Neuronal stem cell (in vitro differentiated cells): ENCODE results near the gene PIAS2.

Experiments
- DNase-seq: peaks from one replicate; pipeline ENCODE4 v3.0.0-alpha.2; 2013; ENCODE audit warnings: low spot score
- H2AFZ ChIP-seq: one replicate; pipeline ENCODE4 v1.6.1; 2013; ENCODE audit warnings: mild to moderate bottlenecking, low read length, inconsistent platforms
- H2AK5ac ChIP-seq: 2 replicates; pipeline ENCODE4 v1.6.1; 2013; ENCODE audit warnings: low read depth, mild to moderate bottlenecking, inconsistent platforms, low read length, moderate library complexity, mixed read lengths
- H2BK120ac ChIP-seq: 2 replicates; pipeline ENCODE4 v1.6.1; 2013; ENCODE audit warnings: low read depth, mild to moderate bottlenecking, inconsistent platforms, low read length, moderate library complexity, mixed read lengths
- H2BK12ac ChIP-seq: one replicate; pipeline ENCODE4 v1.6.1; 2013; ENCODE audit warnings: low read length, inconsistent platforms
- H2BK15ac ChIP-seq: 2 replicates; pipeline ENCODE4 v1.6.1; 2013; ENCODE audit warnings: mild to moderate bottlenecking, low read length, inconsistent platforms, mixed read lengths
- H2BK5ac ChIP-seq: one replicate; pipeline ENCODE4 v1.6.1; 2013; ENCODE audit warnings: inconsistent platforms, mild to moderate bottlenecking, low read length, moderate library complexity
- H3K14ac ChIP-seq: one replicate; pipeline ENCODE4 v1.6.1; 2013; ENCODE audit warnings: low read length, inconsistent platforms
- H3K18ac ChIP-seq: 2 replicates; pipeline ENCODE4 v1.6.1; 2013; ENCODE audit warnings: low read length, inconsistent platforms
- H3K23ac ChIP-seq: 2 replicates; pipeline ENCODE4 v1.6.1; 2013; ENCODE audit warnings: low read depth, mild to moderate bottlenecking, mixed read lengths, low read length, inconsistent platforms; ENCODE audit not compliant: poor library complexity
- H3K27ac ChIP-seq: replicated peaks from 3 replicates; pipeline ENCODE4 v1.5.1; 2013; ENCODE audit warnings: low read length, inconsistent platforms
- H3K27me3 ChIP-seq, 3 experiments: 2 replicates each; pipeline ENCODE4 v1.6.1; 2013; ENCODE audit warnings: low read length in 3 of 3, mild to moderate bottlenecking in 2 of 3, inconsistent platforms in 1 of 3, low read depth in 1 of 3, mixed read lengths in 1 of 3, moderate library complexity in 1 of 3; ENCODE audit not compliant: control insufficient read depth in 3 of 3, insufficient read depth in 3 of 3
- H3K36me3 ChIP-seq, 2 donors: replicated peaks in 1 of 2; 2 replicates each; pipeline ENCODE4 v1.6.1; 2013; ENCODE audit warnings: low read length in 2 of 2; ENCODE audit not compliant: control insufficient read depth in 2 of 2, insufficient read depth in 2 of 2
- H3K4ac ChIP-seq: 2 replicates; pipeline ENCODE4 v1.6.1; 2013; ENCODE audit warnings: inconsistent platforms, mild to moderate bottlenecking, low read length, moderate library complexity
- H3K4me1 ChIP-seq, 2 donors: 1 replicate in 1 of 2; 2 replicates in 1 of 2; pipeline ENCODE4 v1.6.1; 2013; ENCODE audit warnings: low read length in 2 of 2, low read depth in 1 of 2; ENCODE audit not compliant: control insufficient read depth in 2 of 2, insufficient read depth in 1 of 2
- H3K4me2 ChIP-seq: one replicate; pipeline ENCODE4 v1.6.1; 2013; ENCODE audit warnings: mild to moderate bottlenecking, low read length, inconsistent platforms; ENCODE audit not compliant: insufficient read depth, poor library complexity, severe bottlenecking
- H3K4me3 ChIP-seq, 2 donors: 2 replicates each; pipeline ENCODE4 v1.5.1; 2013; ENCODE audit warnings: low read length in 2 of 2, mild to moderate bottlenecking in 2 of 2, inconsistent platforms in 1 of 2, moderate library complexity in 1 of 2
- H3K79me1 ChIP-seq: one replicate; pipeline ENCODE4 v1.6.1; 2013; ENCODE audit warnings: low read depth, mild to moderate bottlenecking, inconsistent platforms, low read length, moderate library complexity
- H3K9ac ChIP-seq: one replicate; pipeline ENCODE4 v1.6.1; 2013; ENCODE audit warnings: mild to moderate bottlenecking, low read depth, low read length, inconsistent platforms; ENCODE audit not compliant: poor library complexity
- H3K9me3 ChIP-seq, 2 donors: replicated peaks in 1 of 2; 2 replicates each; pipeline versions ENCODE3 to v1.6.1; 2013; ENCODE audit warnings: low read length in 2 of 2, mild to moderate bottlenecking in 2 of 2, inconsistent platforms in 1 of 2, low read depth in 1 of 2, mixed read lengths in 1 of 2, moderate library complexity in 1 of 2; ENCODE audit not compliant: control insufficient read depth in 2 of 2, insufficient read depth in 1 of 2
- H4K8ac ChIP-seq: one replicate; pipeline ENCODE4 v1.6.1; 2013; ENCODE audit warnings: low read depth, mild to moderate bottlenecking, inconsistent platforms, low read length, moderate library complexity
- H4K91ac ChIP-seq: one replicate; pipeline ENCODE4 v1.6.1; 2013; ENCODE audit warnings: low read length, low read depth, mild to moderate bottlenecking, inconsistent platforms; ENCODE audit not compliant: poor library complexity
- WGBS, 2 donors: extraction: QIAGEN DNeasy Blood & Tissue Kit; methylation state at CpG; one replicate each; pipeline ENCODE4 v1.1.7; 2013; ENCODE audit warnings: missing lambda C conversion rate in 2 of 2, mixed read lengths in 1 of 2; ENCODE audit not compliant: insufficient read length in 2 of 2, insufficient replicate concordance in 1 of 2; ENCODE audit errors: extremely low coverage in 2 of 2; 5-methylcytosine and 5-hydroxymethylcytosine counted together

PIAS2 gene

DNA sequence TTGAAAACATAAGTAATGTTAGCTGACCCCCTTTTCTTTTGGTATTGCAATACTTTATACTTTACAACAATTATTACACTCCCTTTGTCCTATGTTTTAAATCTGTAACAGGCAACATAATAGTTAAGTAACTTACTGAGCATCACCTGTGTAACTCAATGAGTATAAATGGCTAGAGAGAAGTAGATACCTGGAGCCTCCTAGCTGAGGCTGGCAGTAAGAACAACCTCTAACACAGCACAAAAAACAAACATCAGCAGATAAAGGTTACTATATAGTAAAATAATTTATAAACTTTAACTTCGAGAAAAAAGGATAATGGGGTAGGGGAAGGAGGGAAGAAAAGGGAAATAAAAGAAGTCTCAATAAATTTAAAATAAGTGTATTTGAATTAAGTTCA, 87.4 kb downstream of the PIAS2 start:
- H4K8ac ChIP-seq: no peak overlapping the region
- no peaks in the 10 kb centered on the region for H3K79me1 ChIP-seq
- WGBS, 2 donors: no CpG with 5 or more reads among the region's 1 CpG
- DNase-seq: no peak
- H2AFZ ChIP-seq: no peak overlapping the region
- H3K18ac ChIP-seq: no peak overlapping the region
- peaks cover 0 to 2% of the 10 kb centered on the region in 2 donors for H3K4me1 ChIP-seq
- no peak overlapping the region for H3K9ac ChIP-seq
- no peaks in the 10 kb centered on the region for H3K27me3 ChIP-seq
- H2BK12ac ChIP-seq: no peak overlapping the region
- no peak overlapping the region for H4K91ac ChIP-seq
- H3K4me2 ChIP-seq: no peak overlapping the region
- no peaks in the 10 kb centered on the region for H3K9me3 ChIP-seq
- no peak overlapping the region for H3K23ac ChIP-seq
- H3K4me3 ChIP-seq: no peak overlapping the region
- no peak overlapping the region for H2AK5ac ChIP-seq
- H3K36me3 ChIP-seq: peaks cover 5 to 36% of the 10 kb centered on the region in 2 donors
- H2BK120ac ChIP-seq: no peak overlapping the region
- H3K4ac ChIP-seq: no peak overlapping the region
- H2BK15ac ChIP-seq: no peak overlapping the region
- H2BK5ac ChIP-seq: no peak overlapping the region
- H3K14ac ChIP-seq: no peak overlapping the region
- H3K27ac ChIP-seq: no peak overlapping the region

DNA sequence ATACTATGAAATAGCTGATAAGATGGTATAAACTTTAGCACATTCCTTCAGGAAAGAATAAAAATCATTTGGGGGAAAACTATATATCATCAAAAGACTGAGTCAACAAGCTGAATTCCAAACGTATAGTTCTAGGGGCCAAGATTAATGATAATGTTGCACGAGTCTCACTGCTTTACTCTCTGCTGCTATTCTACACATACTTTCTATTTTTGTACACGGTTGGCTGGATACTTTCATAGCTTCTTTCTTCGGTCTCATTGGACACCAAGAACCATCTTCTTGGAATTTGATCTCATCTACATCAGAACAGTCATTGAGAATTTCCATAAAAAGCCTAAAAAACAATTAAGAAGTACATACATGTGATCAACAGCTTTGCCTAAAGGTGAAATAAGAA, 87.8 kb downstream of the PIAS2 start:
- no peak overlapping the region for H2AFZ ChIP-seq
- H2BK5ac ChIP-seq: no peak overlapping the region
- H4K8ac ChIP-seq: no peak overlapping the region
- H3K4me3 ChIP-seq: no peak overlapping the region
- H3K27me3 ChIP-seq: no peaks in the 10 kb centered on the region
- no peak overlapping the region for H3K4ac ChIP-seq
- no peak overlapping the region for H3K9ac ChIP-seq
- no peak overlapping the region for H3K4me2 ChIP-seq
- no peaks in the 10 kb centered on the region for H3K9me3 ChIP-seq
- H3K18ac ChIP-seq: no peak overlapping the region
- peaks cover 5 to 33% of the 10 kb centered on the region in 2 donors for H3K36me3 ChIP-seq
- H2AK5ac ChIP-seq: no peak overlapping the region
- peaks cover 0 to 2% of the 10 kb centered on the region in 2 donors for H3K4me1 ChIP-seq
- H2BK120ac ChIP-seq: no peak overlapping the region
- H3K14ac ChIP-seq: no peak overlapping the region
- no peak overlapping the region for H2BK15ac ChIP-seq
- WGBS, 2 donors: no CpG with 5 or more reads among the region's 4 CpGs
- H3K79me1 ChIP-seq: no peaks in the 10 kb centered on the region
- no peak overlapping the region for H2BK12ac ChIP-seq
- H3K27ac ChIP-seq: no peak overlapping the region
- no peak for DNase-seq
- no peak overlapping the region for H4K91ac ChIP-seq
- H3K23ac ChIP-seq: no peak overlapping the region

- Histone ChIP-seq H3K9me3 (no peaks in the 10 kb centered on the region), H4K91ac (no peak overlapping the region), H3K27me3 (no peaks in the 10 kb centered on the region), H3K4ac (no peak overlapping the region), H3K79me1 (no peaks in the 10 kb centered on the region), H3K4me1 (no peaks in the 10 kb centered on the region), H4K8ac (no peak overlapping the region), H2AFZ (no peak overlapping the region), H3K4me2 (no peak overlapping the region), H2BK15ac (no peak overlapping the region), H3K18ac (no peak overlapping the region), H2BK120ac (no peak overlapping the region), H3K36me3 (peaks cover 2 to 26% of the 10 kb centered on the region in 2 donors), H2BK5ac (no peak overlapping the region), H3K4me3 (no peak overlapping the region), H3K14ac (no peak overlapping the region), H3K27ac (no peak overlapping the region), H2BK12ac (no peak overlapping the region), H3K9ac (no peak overlapping the region), H3K23ac (no peak overlapping the region), H2AK5ac (no peak overlapping the region)
- no peak for DNase-seq
- WGBS, 2 donors: no CpG with 5 or more reads among the region's 3 CpGs
These were observed 95.2 kb downstream of the PIAS2 start for GRCh38 chr18:46821856-46822711.

DNA sequence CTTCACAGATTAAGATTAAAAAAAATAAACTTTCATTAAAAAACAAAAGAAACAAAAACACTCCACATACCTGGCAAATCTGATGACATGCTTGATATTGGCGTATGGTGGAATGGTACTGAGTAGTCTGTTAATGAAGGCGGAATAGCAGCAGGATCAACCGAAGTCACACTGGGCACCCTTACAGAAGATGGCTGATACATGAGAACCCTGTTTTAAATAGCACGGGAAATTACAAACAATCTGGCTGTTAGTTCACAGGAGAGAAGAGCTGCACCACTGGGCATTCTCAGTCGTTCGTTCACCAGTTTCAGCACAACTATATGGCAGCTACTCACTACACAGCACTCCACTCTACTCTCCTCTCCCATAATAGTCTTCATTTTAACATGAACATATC, 96.4 kb downstream of the PIAS2 start:
- Histone ChIP-seq H4K8ac (no peak overlapping the region), H3K18ac (no peak overlapping the region), H3K27me3 (no peaks in the 10 kb centered on the region), H3K9ac (no peak overlapping the region), H3K36me3 (peaks cover 0 to 15% of the 10 kb centered on the region in 2 donors), H4K91ac (no peak overlapping the region), H3K14ac (no peak overlapping the region), H2BK15ac (no peak overlapping the region), H2BK5ac (no peak overlapping the region), H3K27ac (no peak overlapping the region), H3K9me3 (no peaks in the 10 kb centered on the region), H2AFZ (no peak overlapping the region), H3K4me3 (no peak overlapping the region), H3K4me1 (no peaks in the 10 kb centered on the region), H2BK120ac (no peak overlapping the region), H3K4ac (no peak overlapping the region), H3K23ac (no peak overlapping the region), H3K4me2 (no peak overlapping the region), H3K79me1 (no peaks in the 10 kb centered on the region), H2AK5ac (no peak overlapping the region), H2BK12ac (no peak overlapping the region)
- no CpG with 5 or more reads among the region's 6 CpGs for WGBS, 2 donors
- no peak for DNase-seq
